ENCODE measurements around the gene FMOD. TPM values are rescaled to one million over a fixed set of nuclear protein-coding genes. Genes with fewer than 3 reads are reported as not detected.

The FMOD gene
- 7.5 and 7.6 TPM in 2 replicates for total RNA-seq (2014; rRNA removed; shearing (Covaris generic))

DNA sequence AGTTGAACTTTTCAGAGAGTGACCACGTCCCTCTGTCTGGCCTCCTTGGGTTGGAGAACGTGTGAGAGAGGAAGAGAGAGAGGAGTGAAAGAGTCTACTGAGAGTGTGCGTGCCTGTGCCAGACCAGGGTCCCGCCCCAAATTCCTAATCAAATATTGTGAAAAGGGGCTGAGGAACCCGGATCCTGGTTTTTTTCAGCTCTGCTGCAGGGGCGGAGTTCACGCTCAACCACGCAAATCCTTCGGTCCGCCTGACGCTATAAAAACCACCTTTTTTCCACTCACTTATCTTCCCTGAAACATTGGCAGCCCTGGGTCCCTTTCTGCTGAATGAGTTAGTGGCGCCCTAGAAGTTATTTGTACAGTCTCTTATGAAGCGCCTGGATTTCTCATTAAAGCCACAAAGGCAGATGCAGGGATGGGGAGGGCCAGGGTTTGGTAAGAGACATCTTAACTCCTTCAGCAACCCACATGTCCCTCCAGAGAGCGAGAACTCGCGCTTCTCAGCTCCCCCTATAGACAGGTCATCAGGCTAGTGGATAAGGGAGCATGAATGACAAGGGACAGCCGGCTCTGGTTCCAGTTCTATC is at the start of gene FMOD:
Gene FMOD (minus strand): TSS at position 86 of the 589 bp plus-strand sequence. CDS start 2,852 bp downstream, outside the sequence.
- H3K27me3 ChIP-seq: peaks cover 4% of the 10 kb centered on the region; the same call in 1 of the 2 replicates
- H3K9me3 ChIP-seq (replicated peaks): no peaks in the 10 kb centered on the region
- DNase-seq: peak; percentile 72 to 87
- peak within 1 kb of the TSS; percentile 39 for H3K4me3 ChIP-seq
- H3K4me1 ChIP-seq: peaks cover 4% of the 10 kb centered on the region; the same call in 1 of the 2 replicates
- no peaks in the 10 kb centered on the region for H3K36me3 ChIP-seq
- H3K27ac ChIP-seq: peak within 1 kb of the TSS; percentile 2; the same call in 1 of the 2 replicates

DNA sequence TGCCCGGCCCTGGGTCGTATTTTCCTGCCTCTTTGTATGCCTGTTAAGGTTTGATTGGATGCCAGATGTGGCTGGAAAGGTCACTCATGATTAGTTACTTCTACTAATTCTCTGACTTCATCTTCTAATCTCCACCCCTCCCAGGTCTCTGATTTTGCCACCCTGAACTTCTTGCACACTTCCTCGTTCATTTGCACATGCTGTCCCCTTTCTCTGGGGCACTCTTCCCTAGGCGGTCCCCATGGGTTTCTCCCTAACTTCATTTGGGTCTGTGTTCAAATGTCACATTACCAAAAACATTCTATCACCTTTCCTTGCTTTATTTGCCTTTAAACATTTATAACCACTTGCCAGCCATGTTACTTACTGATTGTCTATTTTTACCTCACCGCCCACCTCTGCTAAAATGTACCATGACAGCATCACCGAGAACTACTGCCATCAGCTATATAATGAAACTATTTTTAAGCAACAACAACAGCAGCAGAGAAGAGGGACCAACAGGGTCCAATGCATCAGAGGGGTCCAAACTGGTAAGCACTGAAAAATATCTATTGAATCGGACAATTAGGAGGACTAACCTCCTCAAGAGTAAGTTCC is 45.8 kb upstream of the FMOD start:
- Histone ChIP-seq H3K4me1 (no peaks in the 10 kb centered on the region), H3K4me3 (no peak overlapping the region), H3K9me3 (replicated peaks) (no peaks in the 10 kb centered on the region), H3K27ac (no peak overlapping the region), H3K36me3 (no peaks in the 10 kb centered on the region), H3K27me3 (no peaks in the 10 kb centered on the region)
- DNase-seq: no peak

DNA sequence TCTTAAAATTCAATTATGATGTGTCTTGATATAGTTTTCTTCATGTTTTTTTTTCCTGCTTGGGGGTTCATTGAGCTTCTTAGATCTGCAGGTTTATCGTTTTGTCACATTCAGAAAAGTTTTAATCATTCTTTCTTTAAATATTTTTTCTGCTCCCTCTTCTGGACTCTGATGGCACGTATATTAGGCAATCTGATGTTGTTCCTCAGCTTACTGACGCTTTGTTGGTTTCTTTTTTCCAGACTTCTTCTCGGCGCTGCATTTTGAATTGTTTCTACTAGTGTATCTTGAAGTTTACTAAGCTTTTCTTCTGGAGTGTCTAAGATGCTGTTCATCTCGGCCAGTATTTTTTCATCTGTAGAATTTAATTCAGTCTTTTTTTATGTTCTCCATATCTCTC is 44.8 kb upstream of the FMOD start:
- no peak for DNase-seq
- Histone ChIP-seq H3K27ac (no peak overlapping the region), H3K27me3 (no peaks in the 10 kb centered on the region), H3K36me3 (no peaks in the 10 kb centered on the region), H3K4me1 (no peaks in the 10 kb centered on the region), H3K9me3 (replicated peaks) (no peaks in the 10 kb centered on the region), H3K4me3 (no peak overlapping the region)

DNA sequence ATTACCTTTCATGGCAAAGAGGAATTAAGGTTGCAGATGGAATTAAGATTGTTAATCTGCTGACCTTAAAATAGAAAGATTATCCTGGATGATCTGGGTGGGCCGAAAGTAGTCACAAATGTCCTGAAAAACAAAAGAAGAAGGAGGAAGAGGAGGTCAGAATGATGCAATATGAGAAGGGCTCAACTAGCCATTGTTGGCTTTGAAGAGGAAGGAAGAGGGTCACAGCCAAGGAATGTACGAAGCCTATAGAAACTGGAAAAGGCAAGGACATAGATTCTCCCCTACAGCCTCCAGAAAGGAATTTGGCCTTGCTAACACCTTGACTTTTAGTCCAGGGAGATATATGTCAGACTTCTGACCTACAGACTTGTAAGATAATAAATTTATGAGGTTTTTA is 39.4 kb upstream of the FMOD start:
- no peaks in the 10 kb centered on the region for H3K27me3 ChIP-seq
- no peaks in the 10 kb centered on the region for H3K36me3 ChIP-seq
- H3K4me3 ChIP-seq: no peak overlapping the region
- H3K9me3 ChIP-seq (replicated peaks): peaks cover 3% of the 10 kb centered on the region
- no peak overlapping the region for H3K27ac ChIP-seq
- no peak for DNase-seq
- H3K4me1 ChIP-seq: no peaks in the 10 kb centered on the region

DNA sequence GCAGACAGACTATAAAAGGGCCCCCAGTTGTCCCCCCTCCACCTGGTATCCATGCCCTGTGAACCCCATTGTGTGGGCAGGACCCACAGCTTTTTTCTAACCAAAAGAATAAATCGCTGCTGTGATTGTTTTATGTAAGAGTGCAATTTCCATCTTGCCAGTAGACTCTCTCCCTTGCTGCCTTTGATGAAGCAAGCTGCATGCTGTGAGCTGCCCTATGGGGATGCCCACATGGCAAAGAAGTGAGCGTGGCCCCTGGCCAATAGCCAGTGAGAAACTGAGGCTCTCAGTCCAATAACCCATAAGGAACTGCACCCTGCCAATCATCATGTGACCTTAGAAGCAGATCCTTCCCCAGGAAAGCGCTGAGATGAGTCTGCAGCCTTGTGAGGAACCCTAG is 37.8 kb upstream of the FMOD start:
- no peak for DNase-seq
- Histone ChIP-seq H3K27ac (no peak overlapping the region), H3K36me3 (no peaks in the 10 kb centered on the region), H3K9me3 (replicated peaks) (peaks cover 3% of the 10 kb centered on the region), H3K4me1 (no peaks in the 10 kb centered on the region), H3K4me3 (no peak overlapping the region), H3K27me3 (no peaks in the 10 kb centered on the region)

DNA sequence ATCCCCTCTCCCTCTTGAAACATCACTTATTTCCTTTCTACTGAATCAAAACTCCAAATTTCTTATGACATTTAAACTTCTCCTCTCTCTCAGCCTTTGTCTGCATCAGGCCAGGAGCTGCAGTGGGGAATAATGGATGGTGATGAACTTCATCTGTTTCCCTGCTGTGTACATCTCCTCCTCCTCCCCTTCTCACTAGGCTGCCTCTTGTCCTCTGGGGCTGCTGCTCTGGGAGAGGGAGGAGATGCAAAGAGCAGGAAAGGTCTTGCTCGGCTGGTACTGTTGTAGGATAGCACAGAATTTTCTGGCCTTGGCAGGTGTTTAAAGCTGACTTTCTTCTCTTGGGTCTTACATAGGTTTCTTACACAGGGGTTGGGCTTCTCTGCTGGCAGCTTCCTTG is 31.1 kb upstream of the FMOD start:
- Histone ChIP-seq H3K27me3 (no peaks in the 10 kb centered on the region), H3K36me3 (no peaks in the 10 kb centered on the region), H3K27ac (no peak overlapping the region), H3K4me1 (no peaks in the 10 kb centered on the region), H3K4me3 (no peak overlapping the region), H3K9me3 (replicated peaks) (no peaks in the 10 kb centered on the region)
- no peak for DNase-seq

DNA sequence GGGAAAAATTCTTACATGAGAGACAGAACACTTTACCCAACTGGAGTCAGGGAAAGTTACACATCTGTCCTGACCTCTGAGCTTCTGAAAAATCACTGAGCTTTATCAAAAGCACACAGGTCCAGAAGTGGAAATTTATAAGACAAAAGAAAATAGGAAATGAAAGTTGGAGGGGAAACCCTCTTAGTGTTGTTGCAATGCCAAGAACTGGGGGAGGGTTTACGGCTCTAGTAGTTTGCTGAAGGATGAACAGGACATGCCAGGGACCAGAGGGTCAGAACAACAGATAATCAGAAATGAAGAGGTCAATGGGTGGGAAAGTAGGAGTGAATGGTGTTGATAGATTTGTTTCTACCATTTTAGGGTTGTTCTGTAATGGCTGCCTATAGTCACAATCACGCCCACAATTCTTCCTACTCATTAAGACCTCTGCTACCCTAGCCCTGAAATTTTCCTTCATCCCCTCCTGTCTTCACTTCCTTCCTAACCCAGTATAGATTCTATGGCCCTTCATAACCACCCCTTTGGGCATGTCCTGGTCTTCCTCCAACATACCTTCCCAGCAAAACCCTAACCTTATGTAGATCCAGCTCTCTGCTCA is 30.3 kb upstream of the FMOD start:
- no peak for DNase-seq
- H3K4me1 ChIP-seq: no peaks in the 10 kb centered on the region
- no peaks in the 10 kb centered on the region for H3K36me3 ChIP-seq

DNA sequence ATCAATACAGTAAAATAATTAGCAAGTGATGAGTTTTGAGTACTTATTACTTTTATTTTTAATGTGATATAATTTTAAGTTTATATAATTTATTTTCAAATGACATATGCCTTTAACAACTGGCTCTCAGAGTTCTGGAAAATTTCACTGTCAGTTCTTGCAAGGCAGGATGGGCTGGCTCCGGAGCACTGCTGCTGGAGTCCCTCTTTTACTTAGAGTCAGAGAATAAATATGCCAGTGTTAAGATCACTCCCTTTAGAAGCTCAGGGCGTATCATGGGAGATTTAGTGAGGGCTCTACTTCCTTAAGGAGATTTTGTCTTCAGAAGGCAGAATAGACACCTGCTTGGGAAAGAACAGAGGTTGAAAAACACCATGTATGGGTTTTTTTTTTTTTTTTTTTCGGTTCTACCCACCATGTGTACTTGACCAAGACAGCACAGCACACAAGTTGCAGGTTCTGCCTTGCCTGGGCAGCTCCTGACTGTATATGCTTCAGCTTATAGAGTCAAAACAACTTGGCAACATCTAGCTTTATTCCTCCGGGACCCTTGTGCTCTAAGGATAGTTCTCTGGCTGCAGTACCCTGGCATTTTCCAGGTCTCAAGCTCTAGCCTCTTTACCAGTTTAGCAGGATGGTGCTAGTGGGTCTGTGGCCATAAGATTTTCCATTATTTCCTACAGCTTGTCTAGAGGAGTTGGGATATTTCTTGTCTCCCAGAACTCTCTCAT is 29.7 kb upstream of the FMOD start:
- no peak for DNase-seq
- Histone ChIP-seq H3K4me1 (no peaks in the 10 kb centered on the region), H3K27ac (no peak overlapping the region), H3K27me3 (no peaks in the 10 kb centered on the region), H3K9me3 (replicated peaks) (no peaks in the 10 kb centered on the region), H3K4me3 (no peak overlapping the region), H3K36me3 (no peaks in the 10 kb centered on the region)

More for the DNA sequence above, 30.3 kb upstream of the FMOD start:
- Histone ChIP-seq H3K27me3 (no peaks in the 10 kb centered on the region), H3K4me3 (no peak overlapping the region), H3K27ac (no peak overlapping the region), H3K9me3 (replicated peaks) (no peaks in the 10 kb centered on the region)

DNA sequence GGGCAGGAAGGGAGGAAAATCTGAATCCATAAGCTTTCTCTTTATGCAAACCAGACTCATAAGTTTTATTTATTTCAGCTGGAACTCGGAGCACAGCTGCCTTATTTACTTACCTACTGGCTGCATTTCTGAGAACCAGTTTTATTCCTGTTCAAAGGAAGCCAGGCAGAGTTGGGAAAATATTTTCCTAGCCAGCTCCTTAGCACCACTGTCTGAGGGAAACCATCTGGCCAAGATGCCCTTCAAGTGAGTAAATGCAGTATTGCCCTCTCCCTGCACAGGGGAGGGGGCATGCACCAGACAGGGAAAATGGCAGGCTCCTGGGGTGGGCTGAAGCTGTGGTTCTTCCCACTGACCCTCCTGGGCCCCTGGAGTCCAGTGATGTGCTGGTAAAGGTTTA is 28.9 kb upstream of the FMOD start:
- DNase-seq: no peak
- Histone ChIP-seq H3K4me3 (no peak overlapping the region), H3K4me1 (no peaks in the 10 kb centered on the region), H3K27me3 (no peaks in the 10 kb centered on the region), H3K36me3 (no peaks in the 10 kb centered on the region), H3K9me3 (replicated peaks) (no peaks in the 10 kb centered on the region), H3K27ac (no peak overlapping the region)

DNA sequence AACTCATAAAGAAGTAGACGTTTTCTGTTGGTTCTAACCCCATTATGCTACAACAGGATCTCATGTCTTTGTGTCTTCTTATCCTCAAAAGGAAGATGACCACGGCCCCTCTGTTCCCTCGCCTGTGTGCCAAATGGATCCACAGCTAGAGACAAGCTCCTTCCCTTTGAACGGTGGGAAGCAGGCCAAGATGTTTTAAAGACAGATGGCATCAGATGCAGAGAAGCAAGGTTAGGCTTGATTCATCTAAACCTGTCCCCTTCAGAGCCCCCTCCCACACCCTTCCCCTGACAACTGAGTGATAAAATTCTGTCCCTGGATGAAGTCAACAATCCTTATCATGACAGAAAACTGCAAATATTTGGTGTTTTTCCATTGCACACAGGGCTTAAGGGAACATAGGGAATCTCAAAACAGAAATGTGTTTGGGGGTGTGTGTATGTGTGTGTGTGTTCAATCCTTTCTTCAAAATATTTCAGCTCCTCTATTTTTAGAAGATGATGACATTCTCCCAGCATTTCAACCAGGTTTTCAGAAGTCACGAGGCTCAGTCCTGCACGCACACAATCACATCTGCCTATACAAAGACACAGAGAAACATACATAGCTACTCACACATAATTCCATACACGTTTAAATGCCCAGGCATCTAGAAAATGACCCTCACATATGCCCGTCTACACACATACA is 27.8 kb upstream of the FMOD start:
- Histone ChIP-seq H3K27ac (no peak overlapping the region), H3K4me3 (no peak overlapping the region), H3K27me3 (no peaks in the 10 kb centered on the region), H3K36me3 (no peaks in the 10 kb centered on the region), H3K4me1 (no peaks in the 10 kb centered on the region), H3K9me3 (replicated peaks) (no peaks in the 10 kb centered on the region)
- no peak for DNase-seq

DNA sequence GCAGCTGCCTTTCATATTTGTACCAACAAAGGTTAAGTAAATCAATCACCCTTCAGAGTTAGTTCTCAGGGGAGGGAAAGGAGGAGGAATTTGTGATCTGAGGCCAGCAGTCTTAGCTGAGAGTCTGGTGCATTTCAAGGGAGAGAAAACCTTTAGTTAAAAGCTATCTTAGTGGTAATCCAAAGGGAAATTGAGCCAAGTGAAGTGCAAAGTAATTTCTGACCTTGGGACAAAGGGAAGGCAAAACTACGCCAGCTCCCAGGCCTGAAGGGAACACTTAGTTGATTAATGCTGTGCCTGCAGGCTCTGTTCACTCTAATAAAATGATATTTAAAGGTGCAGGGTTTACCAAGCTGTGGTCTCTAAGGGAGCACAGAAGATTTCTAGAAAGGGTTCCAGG is 23.1 kb upstream of the FMOD start:
- Histone ChIP-seq H3K4me3 (no peak overlapping the region), H3K27me3 (no peaks in the 10 kb centered on the region), H3K4me1 (no peaks in the 10 kb centered on the region), H3K27ac (no peak overlapping the region), H3K36me3 (no peaks in the 10 kb centered on the region), H3K9me3 (replicated peaks) (no peaks in the 10 kb centered on the region)
- DNase-seq: no peak

DNA sequence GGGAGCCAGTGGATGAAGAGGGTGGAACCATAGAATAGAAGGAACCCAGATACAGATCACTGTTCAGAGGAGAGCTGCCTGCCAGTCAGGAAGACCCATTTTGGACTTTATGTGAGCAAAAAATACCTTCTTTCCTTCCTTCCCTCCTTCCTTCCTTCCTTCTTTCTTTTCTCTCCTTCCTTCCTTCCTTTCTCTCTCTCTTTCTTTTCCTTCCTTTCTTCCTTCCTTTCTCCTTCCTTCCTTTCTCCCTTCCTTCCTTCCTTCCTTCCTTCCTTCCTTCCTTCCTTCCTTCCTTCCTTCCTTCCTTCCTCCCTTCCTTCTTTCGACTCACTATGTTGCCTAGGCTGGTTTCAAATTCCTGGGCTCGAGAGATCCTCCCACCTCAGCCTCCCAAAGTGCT is 22.1 kb upstream of the FMOD start:
- no peak for DNase-seq
- no peaks in the 10 kb centered on the region for H3K36me3 ChIP-seq
- no peaks in the 10 kb centered on the region for H3K27me3 ChIP-seq
- no peaks in the 10 kb centered on the region for H3K4me1 ChIP-seq
- H3K9me3 ChIP-seq (replicated peaks): no peaks in the 10 kb centered on the region
- H3K4me3 ChIP-seq: no peak overlapping the region
- no peak overlapping the region for H3K27ac ChIP-seq

DNA sequence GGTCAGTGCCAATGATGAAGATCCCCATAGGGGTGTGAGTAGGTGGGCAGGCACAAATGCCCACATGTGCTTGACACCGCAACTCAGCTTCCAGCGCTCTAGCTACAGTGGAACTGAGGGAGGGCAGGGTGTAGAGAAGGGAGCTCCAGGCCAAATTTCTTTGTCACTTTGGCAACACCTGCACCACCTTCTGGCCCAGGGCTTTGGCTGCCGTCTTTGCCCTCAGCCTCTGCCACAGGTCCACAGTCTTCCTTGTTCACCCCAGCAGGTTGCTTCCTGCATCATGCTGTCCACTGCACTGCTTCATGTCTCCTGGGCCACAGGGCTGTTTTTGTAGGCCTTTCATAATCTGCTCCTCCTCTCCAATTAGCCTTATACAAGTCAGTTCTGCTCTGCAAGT is 20.4 kb upstream of the FMOD start:
- Histone ChIP-seq H3K36me3 (no peaks in the 10 kb centered on the region), H3K4me1 (no peaks in the 10 kb centered on the region), H3K27ac (no peak overlapping the region), H3K9me3 (replicated peaks) (no peaks in the 10 kb centered on the region), H3K27me3 (no peaks in the 10 kb centered on the region), H3K4me3 (no peak overlapping the region)
- no peak for DNase-seq

DNA sequence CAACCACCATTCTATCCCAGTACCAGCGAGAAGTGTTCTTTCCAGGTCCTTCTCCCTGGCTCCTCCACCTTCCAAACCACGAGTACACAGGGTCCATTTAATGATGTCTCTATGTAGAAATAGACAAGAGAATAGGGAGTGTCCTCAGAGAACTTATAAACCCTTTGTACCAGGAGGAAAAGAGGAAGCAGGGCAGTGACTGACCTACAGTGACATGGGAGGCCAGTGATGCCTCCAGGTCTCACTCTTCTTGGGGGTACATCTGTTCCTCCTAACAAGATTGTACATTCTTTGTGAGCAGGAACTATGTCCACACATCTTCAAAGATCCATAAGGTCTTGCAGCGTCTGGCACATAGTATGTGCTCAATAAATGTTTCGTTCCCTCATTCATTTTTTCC is 18.7 kb upstream of the FMOD start:
- no peak overlapping the region for H3K27ac ChIP-seq
- H3K4me3 ChIP-seq: no peak overlapping the region
- DNase-seq: no peak
- no peaks in the 10 kb centered on the region for H3K4me1 ChIP-seq
- no peaks in the 10 kb centered on the region for H3K36me3 ChIP-seq
- no peaks in the 10 kb centered on the region for H3K9me3 ChIP-seq (replicated peaks)
- no peaks in the 10 kb centered on the region for H3K27me3 ChIP-seq

Data from SJCRH30 (cell line).